HG02588 (cell line): ENCODE data around the gene TEF.
A peak's percentile ranks its signal among the peaks of the same experiment; 100 is the strongest.

Experiments
- ATAC-seq: cut with Tn5 transposase; IDR thresholded peaks from one replicate; pipeline ENCODE4 v1.9.1; 2021; ENCODE audit warnings: mild to moderate bottlenecking, moderate library complexity; ENCODE audit not compliant: unreplicated experiment

TEF gene

DNA sequence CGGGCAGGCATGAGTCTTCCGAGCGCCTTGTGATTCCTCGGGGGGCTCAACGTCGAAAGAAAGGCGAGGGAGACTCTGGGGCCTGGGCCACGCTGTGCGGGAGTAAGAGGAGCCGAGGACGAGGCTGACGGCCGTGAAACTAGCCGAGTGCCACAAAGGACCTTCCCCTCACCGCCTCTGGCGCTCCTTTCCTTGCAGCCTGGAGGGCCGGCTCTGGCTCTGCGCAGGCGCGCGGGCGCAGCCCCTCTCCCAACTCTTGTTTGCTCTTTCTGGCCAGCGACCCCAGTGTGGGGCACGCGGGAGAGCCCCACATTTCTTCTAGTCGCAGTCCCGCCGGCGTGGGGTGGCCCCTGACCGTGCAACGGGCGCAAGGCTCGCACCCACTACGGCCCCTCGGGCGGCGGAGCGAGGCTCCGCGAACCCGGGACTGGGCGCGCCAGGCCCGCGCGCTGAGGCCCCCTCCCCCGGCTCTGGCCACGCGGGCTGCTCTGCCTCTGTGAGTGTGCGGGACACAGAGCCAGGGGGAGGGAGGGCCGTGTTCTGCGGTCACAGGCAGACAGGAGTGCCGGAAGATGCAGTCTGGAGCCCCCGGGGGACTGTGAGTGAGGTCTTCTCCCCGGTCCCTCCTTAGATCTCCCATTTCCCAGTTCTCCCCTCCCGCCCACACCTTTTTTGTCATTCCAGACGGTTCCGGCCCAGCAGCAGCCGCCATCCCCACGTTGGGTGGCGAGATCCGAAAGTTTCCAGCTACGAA lies 65.9 kb downstream of the TEF start:
- ATAC-seq: no peak

DNA sequence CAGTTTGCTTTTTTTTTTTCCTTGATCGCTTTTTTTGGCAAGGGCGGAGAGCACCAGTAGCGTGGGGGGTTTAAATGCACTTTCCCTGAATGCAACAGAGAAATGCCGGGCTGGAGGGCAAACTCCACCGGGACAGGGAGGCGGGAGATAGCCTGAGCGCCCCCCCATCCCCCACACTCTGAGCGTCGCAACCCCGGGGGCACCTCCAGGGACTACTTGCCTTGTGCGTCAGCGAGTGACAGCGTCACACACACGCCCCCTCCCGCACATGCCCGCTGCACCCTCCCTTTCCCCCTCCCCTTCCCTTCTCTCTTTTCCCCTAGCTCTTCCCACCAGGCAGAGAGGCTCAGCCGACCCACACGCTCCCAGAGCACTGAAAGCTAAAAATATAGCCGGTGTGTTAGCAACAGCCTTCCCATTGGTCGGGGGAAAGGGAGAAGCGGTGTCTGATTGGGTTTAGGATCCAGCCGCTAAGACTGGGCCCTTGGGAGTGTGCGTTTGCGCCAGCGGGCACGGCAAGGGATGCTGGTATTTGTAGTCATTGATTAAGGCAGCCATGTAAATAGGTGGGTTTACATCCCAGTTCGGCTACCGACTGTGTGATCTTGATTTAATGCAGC lies 66.6 kb downstream of the TEF start:
- peak; percentile 38 for ATAC-seq
